Body of pancreas (tissue), 4 donors: Measurements from ENCODE around the gene LDHB. TPM values are rescaled to one million over a fixed set of nuclear protein-coding genes. Genes with fewer than 3 reads are reported as not detected.
A peak's percentile ranks its signal among the peaks of the same experiment; 100 is the strongest.
"Not testable (repeated sequence)": the region's sequence is repeated elsewhere in the genome, so short reads cannot be mapped to it uniquely, and the experiment has no call there.

ENCODE experiments used
- ATAC-seq: fragments of 150-250 bp; one replicate; pipeline ENCODE4 v1.9.1; 2016
- DNase-seq, 4 donors: peaks; one replicate each; pipeline ENCODE4 v3.0.0-alpha.2; 2019
- H3K27ac ChIP-seq, 4 donors: fragments of 200-600 bp; sonication (generic); 1 replicate in 3 of 4; 2 replicates in 1 of 4; pipeline versions ENCODE4 v1.5.1 to v1.6.1; 2016 to 2019; ENCODE audit warnings: mild to moderate bottlenecking in 1 of 4, mixed read lengths in 1 of 4, moderate library complexity in 1 of 4
- H3K27me3 ChIP-seq, 2 donors: fragments of 200-600 bp; sonication (generic); one replicate each; pipeline ENCODE4 v1.6.0; 2016; ENCODE audit warnings: mild to moderate bottlenecking in 1 of 2
- H3K36me3 ChIP-seq, 2 donors: fragments of 200-600 bp; sonication (generic); replicated peaks in 1 of 2; 2 replicates each; pipeline ENCODE4 v1.5.1; 2016; ENCODE audit warnings: low read depth in 2 of 2; ENCODE audit not compliant: insufficient read depth in 1 of 2
- H3K4me1 ChIP-seq: fragments of 200-600 bp; sonication (generic); one replicate; pipeline ENCODE4 v1.6.0; 2016
- H3K4me3 ChIP-seq, 2 donors: fragments of 200-600 bp; sonication (generic); 1 replicate in 1 of 2; 2 replicates in 1 of 2; pipeline ENCODE4 v1.5.1; 2016 to 2019
- H3K9me3 ChIP-seq, 3 donors: fragments of 200-600 bp; sonication (generic); 1 replicate in 2 of 3; 2 replicates in 1 of 3; pipeline ENCODE4 v1.5.1; 2016
- POLR2A ChIP-seq, 3 donors: fragments of 450-650 bp; IDR thresholded peaks; one replicate each; pipeline ENCODE4 v1.6.1; 2016; ENCODE audit warnings: antibody characterized with exemption in 3 of 3, mild to moderate bottlenecking in 2 of 3
- WGBS, 2 donors: methylation state at CpG; one replicate each; pipeline ENCODE4 v1.1.5; 2017; 5-methylcytosine and 5-hydroxymethylcytosine counted together
- intact Hi-C: fragments of 100-400 bp; cut with DNase I; formaldehyde crosslinking; loops from one replicate; pipeline ENCODE4 v1.15.1; 2023
- total RNA-seq, 2 donors: library from RNA; depleted of rRNA; stranded (reverse); fragments of >200 nt; gene quantifications; one replicate each; pipeline ENCODE4 v1.1.0, GENCODE V29; 2016
- TF ChIP-seq, protein P1 (sequence below), 7 experiments: fragments of 450-650 bp in 4 of 7; fragments of 200-600 bp in 3 of 7; sonication (generic) in 3 of 7; IDR thresholded peaks; one replicate each; pipeline ENCODE4 v1.5.1; 2016 to 2019; ENCODE audit warnings: antibody characterized with exemption in 7 of 7

The LDHB gene
- total RNA-seq, 2 donors from 2014 or later, result 121 to 194 TPM

DNA sequence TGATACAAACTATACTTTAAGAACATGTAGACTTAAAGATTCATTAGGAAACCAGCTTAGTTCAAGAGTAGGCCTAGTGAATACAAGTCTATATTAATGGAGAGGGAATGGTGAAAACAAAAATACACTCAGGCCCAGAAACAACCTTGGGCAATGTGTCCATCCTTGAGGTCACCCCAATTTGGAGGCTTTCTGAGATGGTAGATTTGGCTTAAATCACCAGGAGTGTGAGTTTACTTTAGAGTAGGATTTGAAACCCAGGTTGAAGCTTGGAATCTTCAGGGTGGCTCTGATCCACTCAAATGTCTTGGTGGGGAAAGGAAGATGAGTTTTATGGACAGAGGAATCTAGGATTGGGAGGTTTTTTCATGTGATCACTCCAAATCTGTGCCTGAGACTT lies 10.5 kb downstream of the LDHB start:
- H3K9me3 ChIP-seq, result no peaks in the 10 kb centered on the region
- ATAC-seq (no peak), DNase-seq (no peak)
- intact Hi-C loops, result no loop called here
- H3K36me3 ChIP-seq, result peaks cover 0 to 6% of the 10 kb centered on the region in 2 donors
- no peaks in the 10 kb centered on the region for H3K27me3 ChIP-seq
- H3K27ac ChIP-seq, result no peak overlapping the region
- H3K4me3 ChIP-seq, result no peak overlapping the region
- H3K4me1 ChIP-seq, result peaks cover 49% of the 10 kb centered on the region
- TF ChIP-seq, protein P1, sequence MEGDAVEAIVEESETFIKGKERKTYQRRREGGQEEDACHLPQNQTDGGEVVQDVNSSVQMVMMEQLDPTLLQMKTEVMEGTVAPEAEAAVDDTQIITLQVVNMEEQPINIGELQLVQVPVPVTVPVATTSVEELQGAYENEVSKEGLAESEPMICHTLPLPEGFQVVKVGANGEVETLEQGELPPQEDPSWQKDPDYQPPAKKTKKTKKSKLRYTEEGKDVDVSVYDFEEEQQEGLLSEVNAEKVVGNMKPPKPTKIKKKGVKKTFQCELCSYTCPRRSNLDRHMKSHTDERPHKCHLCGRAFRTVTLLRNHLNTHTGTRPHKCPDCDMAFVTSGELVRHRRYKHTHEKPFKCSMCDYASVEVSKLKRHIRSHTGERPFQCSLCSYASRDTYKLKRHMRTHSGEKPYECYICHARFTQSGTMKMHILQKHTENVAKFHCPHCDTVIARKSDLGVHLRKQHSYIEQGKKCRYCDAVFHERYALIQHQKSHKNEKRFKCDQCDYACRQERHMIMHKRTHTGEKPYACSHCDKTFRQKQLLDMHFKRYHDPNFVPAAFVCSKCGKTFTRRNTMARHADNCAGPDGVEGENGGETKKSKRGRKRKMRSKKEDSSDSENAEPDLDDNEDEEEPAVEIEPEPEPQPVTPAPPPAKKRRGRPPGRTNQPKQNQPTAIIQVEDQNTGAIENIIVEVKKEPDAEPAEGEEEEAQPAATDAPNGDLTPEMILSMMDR (IDR thresholded peaks at IDR 0.05), result no peak
- no peak for TF ChIP-seq POLR2A (IDR thresholded peaks at IDR 0.05)

DNA sequence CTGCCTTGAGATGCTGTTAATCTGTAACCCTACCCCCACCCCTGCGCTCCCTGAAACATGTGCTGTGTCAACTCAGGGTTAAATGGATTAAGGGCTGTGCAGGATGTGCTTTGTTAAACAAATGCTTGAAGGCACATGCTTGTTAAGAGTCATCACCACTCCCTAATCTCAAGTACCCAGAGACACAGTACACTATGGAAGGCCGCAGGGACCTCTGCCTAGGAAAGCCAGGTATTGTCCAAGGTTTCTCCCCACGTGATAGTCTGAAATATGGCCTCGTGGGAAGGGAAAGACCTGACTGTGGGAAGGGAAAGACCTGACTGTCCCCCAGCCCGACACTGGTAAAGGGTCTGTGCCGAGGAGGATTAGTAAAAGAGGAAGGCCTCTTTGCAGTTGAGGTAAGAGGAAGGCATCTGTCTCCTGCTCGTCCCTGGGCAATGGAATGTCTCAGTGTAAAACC lies 12.6 kb downstream of the LDHB start:
- DNase-seq, H3K4me3 ChIP-seq, H3K36me3 ChIP-seq, H3K9me3 ChIP-seq, ATAC-seq, intact Hi-C loops, H3K27me3 ChIP-seq: not testable (repeated sequence)
- peaks cover 46% of the 10 kb centered on the region for H3K4me1 ChIP-seq
- 41 to 42% methylated on average over 7 of the region's 7 CpGs for WGBS, 2 donors
- H3K27ac ChIP-seq, result peak overlapping the region in 2 of 4 donors; percentile 21 to 43

DNA sequence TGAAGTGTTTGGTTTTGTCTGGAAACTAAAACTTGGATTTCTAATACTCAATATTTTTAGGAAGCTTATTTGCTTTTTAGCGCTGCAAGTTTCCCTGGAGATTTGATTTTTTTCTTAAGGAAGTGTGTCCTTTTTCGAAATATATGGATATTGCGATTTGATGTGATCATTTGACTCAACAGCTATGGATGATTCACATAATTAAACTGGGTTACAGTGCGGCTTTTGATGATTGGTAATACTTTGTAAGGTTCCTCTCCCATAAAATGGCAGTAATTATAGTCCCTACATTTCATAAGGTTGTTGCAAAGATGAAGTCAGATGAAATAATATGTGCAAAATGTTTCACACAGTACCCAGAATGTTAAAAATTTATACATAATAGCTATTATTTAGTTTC lies 13.1 kb downstream of the LDHB start:
- TF ChIP-seq, protein P1 (IDR thresholded peaks at IDR 0.05), result no peak
- TF ChIP-seq POLR2A (IDR thresholded peaks at IDR 0.05), result no peak
- H3K27ac ChIP-seq, result peak overlapping the region in 1 of 4 donors; percentile 21
- H3K36me3 ChIP-seq, result peaks cover 0 to 6% of the 10 kb centered on the region in 2 donors
- ATAC-seq (no peak), DNase-seq (no peak)
- 77 to 86% methylated on average over 4 of the region's 4 CpGs for WGBS, 2 donors
- H3K4me3 ChIP-seq, result no peak overlapping the region
- no peaks in the 10 kb centered on the region for H3K9me3 ChIP-seq
- peaks cover 49% of the 10 kb centered on the region for H3K4me1 ChIP-seq
- intact Hi-C loops, result no loop called here
- H3K27me3 ChIP-seq, result no peaks in the 10 kb centered on the region

DNA sequence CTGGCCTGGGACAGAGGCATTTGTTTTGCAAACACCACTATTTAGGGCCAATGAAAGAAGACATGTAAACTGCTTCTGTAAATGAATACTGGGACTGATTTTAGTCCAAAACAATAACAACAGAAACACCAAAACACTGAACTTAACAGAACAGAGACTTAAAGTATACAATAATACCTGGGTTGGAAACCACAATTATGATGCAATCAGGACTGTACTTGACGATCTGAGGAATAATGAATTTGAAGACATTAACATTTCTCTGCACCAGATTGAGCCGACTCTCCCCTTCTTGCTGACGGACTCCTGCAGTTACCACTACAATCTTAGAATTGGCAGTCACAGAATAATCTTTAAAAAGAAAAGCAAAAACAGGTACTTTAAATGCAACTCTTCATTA lies 13.9 kb downstream of the LDHB start:
- no peak for DNase-seq
- Histone ChIP-seq H3K4me3 (no peak overlapping the region), H3K27me3 (no peaks in the 10 kb centered on the region), H3K4me1 (peaks cover 57% of the 10 kb centered on the region), H3K27ac (peak overlapping the region in 1 of 4 donors; percentile 23), H3K36me3 (peaks cover 0 to 6% of the 10 kb centered on the region in 2 donors), H3K9me3 (no peaks in the 10 kb centered on the region)
- TF ChIP-seq POLR2A (IDR thresholded peaks at IDR 0.05), result no peak
- TF ChIP-seq, protein P1 (IDR thresholded peaks at IDR 0.05), result no peak
- intact Hi-C loops, result no loop called here
- 66 to 68% methylated on average over 3 of the region's 3 CpGs for WGBS, 2 donors
- no peak for ATAC-seq

DNA sequence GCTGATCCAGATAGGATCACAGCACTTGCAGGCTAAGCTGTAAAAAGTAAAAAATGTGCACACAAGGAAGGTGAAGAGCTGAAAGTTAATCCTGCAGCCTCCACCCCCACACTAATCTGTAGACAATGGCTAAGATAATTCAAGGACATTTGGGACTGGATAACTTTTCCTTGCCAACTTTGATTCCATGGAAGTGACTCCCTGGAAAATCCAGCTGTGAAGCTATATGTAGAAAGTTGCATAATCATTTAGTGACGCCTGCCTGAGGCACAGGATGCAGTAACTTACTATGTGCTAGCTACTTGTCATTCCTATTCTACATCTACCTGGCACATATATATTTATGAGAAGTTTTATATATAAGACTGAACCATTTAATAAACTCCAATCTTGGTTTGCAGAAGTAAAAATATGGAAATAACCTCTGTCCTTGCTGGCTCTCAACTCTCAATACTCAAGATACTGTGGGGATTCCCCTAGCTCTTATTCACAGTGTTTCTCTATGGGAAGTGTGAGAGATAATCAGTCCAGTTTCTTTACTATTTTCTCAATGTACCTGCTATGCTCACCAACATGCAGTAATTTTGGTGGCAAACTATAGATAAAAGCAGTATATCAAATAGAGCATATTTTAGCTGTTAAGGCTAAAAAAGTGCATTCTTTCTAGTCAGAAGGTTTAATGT lies 14.8 kb downstream of the LDHB start:
- peaks cover 66% of the 10 kb centered on the region for H3K4me1 ChIP-seq

More for the DNA sequence above, 14.8 kb downstream of the LDHB start:
- Histone ChIP-seq H3K9me3 (no peaks in the 10 kb centered on the region), H3K27ac (peak overlapping the region in 2 of 4 donors; percentile 23 to 27), H3K27me3 (no peaks in the 10 kb centered on the region), H3K36me3 (peaks cover 0 to 6% of the 10 kb centered on the region in 2 donors), H3K4me3 (no peak overlapping the region)
- DNase-seq (no peak), ATAC-seq (no peak)
- 23 to 33% methylated on average over 1 of the region's 1 CpG for WGBS, 2 donors
- TF ChIP-seq, protein P1 (IDR thresholded peaks at IDR 0.05), result no peak
- no peak for TF ChIP-seq POLR2A (IDR thresholded peaks at IDR 0.05)
- intact Hi-C loops, result no loop called here
